ENCODE results near the gene ATG7. TPM values are rescaled to one million over a fixed set of nuclear protein-coding genes. Genes with fewer than 3 reads are reported as not detected.

The ATG7 gene
- total and polyA plus RNA-seq, 4 donors = 7.4 to 53.8 (median 15.6) TPM

DNA sequence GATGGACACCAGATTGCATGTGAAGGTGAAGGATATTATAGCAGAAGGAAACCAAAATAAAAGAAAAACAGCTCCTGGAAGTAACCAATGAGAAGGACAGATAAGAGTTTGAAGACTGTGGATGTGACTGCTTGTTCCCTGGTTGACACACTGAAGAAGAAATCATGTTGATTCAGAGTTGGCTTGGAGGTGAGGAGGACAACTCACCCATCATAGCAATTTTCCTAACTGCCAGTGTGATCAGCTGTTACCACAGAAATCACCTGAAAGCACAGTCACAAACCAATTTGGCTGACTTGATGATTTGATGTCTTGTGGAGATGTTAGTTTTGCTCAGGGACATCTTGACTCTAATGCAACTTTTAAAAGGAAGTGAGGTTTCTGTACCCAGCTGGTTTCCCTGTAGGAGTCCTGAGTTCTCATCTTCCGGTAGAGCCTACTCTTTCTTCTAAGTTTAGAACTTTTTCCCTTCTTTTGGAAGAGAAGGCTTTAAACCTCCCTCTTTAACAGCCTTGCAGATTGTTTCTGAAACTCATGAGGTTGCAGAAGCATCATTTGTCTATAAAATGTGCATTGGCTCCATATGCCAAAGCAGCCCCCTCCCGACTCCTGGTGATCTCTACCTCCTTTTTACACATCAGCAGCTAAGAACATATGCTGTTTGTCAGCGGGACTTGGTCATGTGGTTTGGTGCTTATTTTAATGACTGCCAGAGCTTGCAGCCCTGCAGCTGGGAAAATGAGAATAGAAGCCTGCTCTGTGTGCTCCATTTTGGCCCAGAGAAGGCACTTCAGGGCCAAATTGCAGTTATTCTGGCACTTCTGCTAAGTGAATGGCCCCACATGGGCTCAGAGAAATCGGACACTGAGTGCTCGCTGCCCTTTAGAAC lies 10.3 kb downstream of the ATG7 start:
- peaks cover 0 to 11% (median 8%) of the 10 kb centered on the region in 4 donors for H3K36me3 ChIP-seq (ENCODE audit: control insufficient read depth in 4 of 4, insufficient read depth in 3 of 4, low read depth in 1 of 4, low read length in 3 of 4)
- no peak overlapping the region for H3K9ac ChIP-seq (ENCODE audit: low read depth in 1 of 2, low read length in 2 of 2)
- H3K9me3 ChIP-seq (ENCODE audit: control insufficient read depth in 4 of 4, low read length in 3 of 4) = no peaks in the 10 kb centered on the region
- TF ChIP-seq NR2F2 (IDR thresholded peaks at IDR 0.05) = peak; percentile 39
- TF ChIP-seq FOXA2 (IDR thresholded peaks at IDR 0.05) = no peak
- TF ChIP-seq, protein P1, sequence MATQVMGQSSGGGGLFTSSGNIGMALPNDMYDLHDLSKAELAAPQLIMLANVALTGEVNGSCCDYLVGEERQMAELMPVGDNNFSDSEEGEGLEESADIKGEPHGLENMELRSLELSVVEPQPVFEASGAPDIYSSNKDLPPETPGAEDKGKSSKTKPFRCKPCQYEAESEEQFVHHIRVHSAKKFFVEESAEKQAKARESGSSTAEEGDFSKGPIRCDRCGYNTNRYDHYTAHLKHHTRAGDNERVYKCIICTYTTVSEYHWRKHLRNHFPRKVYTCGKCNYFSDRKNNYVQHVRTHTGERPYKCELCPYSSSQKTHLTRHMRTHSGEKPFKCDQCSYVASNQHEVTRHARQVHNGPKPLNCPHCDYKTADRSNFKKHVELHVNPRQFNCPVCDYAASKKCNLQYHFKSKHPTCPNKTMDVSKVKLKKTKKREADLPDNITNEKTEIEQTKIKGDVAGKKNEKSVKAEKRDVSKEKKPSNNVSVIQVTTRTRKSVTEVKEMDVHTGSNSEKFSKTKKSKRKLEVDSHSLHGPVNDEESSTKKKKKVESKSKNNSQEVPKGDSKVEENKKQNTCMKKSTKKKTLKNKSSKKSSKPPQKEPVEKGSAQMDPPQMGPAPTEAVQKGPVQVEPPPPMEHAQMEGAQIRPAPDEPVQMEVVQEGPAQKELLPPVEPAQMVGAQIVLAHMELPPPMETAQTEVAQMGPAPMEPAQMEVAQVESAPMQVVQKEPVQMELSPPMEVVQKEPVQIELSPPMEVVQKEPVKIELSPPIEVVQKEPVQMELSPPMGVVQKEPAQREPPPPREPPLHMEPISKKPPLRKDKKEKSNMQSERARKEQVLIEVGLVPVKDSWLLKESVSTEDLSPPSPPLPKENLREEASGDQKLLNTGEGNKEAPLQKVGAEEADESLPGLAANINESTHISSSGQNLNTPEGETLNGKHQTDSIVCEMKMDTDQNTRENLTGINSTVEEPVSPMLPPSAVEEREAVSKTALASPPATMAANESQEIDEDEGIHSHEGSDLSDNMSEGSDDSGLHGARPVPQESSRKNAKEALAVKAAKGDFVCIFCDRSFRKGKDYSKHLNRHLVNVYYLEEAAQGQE (IDR thresholded peaks at IDR 0.05) = no peak
- peak in 1 of 2 donors; percentile 22 for TF ChIP-seq RXRA (IDR thresholded peaks at IDR 0.05)
- 81% methylated on average over 5 of the region's 5 CpGs for WGBS
- H3K4me1 ChIP-seq (ENCODE audit: control insufficient read depth in 4 of 4, insufficient read depth in 4 of 4, low read length in 3 of 4) = peaks cover 0 to 2% (median 1%) of the 10 kb centered on the region in 4 donors
- H3K4me3 ChIP-seq (ENCODE audit: low read depth in 1 of 3, low read length in 3 of 3) = no peak overlapping the region
- no peak overlapping the region for H3K27ac ChIP-seq (ENCODE audit: low read depth in 1 of 2, low read length in 2 of 2)
- no peak for DNase-seq (ENCODE audit: low spot score)
- H3K27me3 ChIP-seq (ENCODE audit: control insufficient read depth in 4 of 4, insufficient read depth in 4 of 4, low read length in 3 of 4) = no peaks in the 10 kb centered on the region

DNA sequence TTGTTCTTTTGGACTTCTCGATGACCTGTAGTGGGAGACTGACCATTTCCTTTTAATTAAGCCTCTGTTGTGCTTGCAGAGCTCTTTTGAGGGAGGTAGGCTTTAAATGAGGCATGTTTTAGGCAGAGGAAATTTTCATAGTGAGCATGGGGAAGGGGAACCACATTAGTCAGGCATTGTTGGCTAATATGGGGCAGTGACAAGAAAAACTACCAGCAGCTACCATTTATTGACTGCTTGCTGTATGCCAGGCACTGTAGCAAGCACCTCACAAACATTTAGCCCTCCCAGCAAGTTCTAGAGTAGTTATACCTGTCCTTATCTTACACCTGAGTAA lies 10.9 kb downstream of the ATG7 start:
- Histone ChIP-seq H3K27me3 (ENCODE audit: control insufficient read depth in 4 of 4, insufficient read depth in 4 of 4, low read length in 3 of 4) (no peaks in the 10 kb centered on the region), H3K9me3 (ENCODE audit: control insufficient read depth in 4 of 4, low read length in 3 of 4) (no peaks in the 10 kb centered on the region), H3K4me3 (ENCODE audit: low read depth in 1 of 3, low read length in 3 of 3) (no peak overlapping the region), H3K27ac (ENCODE audit: low read depth in 1 of 2, low read length in 2 of 2) (peak overlapping the region in 1 of 2 donors; percentile 16), H3K9ac (ENCODE audit: low read depth in 1 of 2, low read length in 2 of 2) (no peak overlapping the region), H3K36me3 (ENCODE audit: control insufficient read depth in 4 of 4, insufficient read depth in 3 of 4, low read depth in 1 of 4, low read length in 3 of 4) (peaks cover 0 to 11% (median 8%) of the 10 kb centered on the region in 4 donors), H3K4me1 (ENCODE audit: control insufficient read depth in 4 of 4, insufficient read depth in 4 of 4, low read length in 3 of 4) (peaks cover 0 to 6% (median 1%) of the 10 kb centered on the region in 4 donors)
- no peak for DNase-seq (ENCODE audit: low spot score)
- 84% methylated on average over 1 of the region's 1 CpG for WGBS
- TF ChIP-seq SP1 (IDR thresholded peaks at IDR 0.05) = no peak
- no peak for TF ChIP-seq YY1 (IDR thresholded peaks at IDR 0.05)
- TF ChIP-seq, protein P2, sequence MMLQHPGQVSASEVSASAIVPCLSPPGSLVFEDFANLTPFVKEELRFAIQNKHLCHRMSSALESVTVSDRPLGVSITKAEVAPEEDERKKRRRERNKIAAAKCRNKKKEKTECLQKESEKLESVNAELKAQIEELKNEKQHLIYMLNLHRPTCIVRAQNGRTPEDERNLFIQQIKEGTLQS (IDR thresholded peaks at IDR 0.05) = no peak
- no peak for TF ChIP-seq CTCF (IDR thresholded peaks at IDR 0.05; ENCODE audit: low read depth, low read length, missing input control)
- TF ChIP-seq, protein P3, sequence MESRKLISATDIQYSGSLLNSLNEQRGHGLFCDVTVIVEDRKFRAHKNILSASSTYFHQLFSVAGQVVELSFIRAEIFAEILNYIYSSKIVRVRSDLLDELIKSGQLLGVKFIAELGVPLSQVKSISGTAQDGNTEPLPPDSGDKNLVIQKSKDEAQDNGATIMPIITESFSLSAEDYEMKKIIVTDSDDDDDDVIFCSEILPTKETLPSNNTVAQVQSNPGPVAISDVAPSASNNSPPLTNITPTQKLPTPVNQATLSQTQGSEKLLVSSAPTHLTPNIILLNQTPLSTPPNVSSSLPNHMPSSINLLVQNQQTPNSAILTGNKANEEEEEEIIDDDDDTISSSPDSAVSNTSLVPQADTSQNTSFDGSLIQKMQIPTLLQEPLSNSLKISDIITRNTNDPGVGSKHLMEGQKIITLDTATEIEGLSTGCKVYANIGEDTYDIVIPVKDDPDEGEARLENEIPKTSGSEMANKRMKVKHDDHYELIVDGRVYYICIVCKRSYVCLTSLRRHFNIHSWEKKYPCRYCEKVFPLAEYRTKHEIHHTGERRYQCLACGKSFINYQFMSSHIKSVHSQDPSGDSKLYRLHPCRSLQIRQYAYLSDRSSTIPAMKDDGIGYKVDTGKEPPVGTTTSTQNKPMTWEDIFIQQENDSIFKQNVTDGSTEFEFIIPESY (IDR thresholded peaks at IDR 0.05) = no peak
- no peak for TF ChIP-seq FOXA2 (IDR thresholded peaks at IDR 0.05)
- no peak for TF ChIP-seq HNF4A (conservative IDR thresholded peaks at IDR 0.05)
- no peak for TF ChIP-seq GABPA (IDR thresholded peaks at IDR 0.05 in 1 of 2, conservative IDR thresholded peaks at IDR 0.05 in 1 of 2)
- no peak for TF ChIP-seq RXRA (IDR thresholded peaks at IDR 0.05)
- TF ChIP-seq TAF1 (conservative IDR thresholded peaks at IDR 0.05) = no peak
- no peak for TF ChIP-seq MAX (IDR thresholded peaks at IDR 0.05)
- TF ChIP-seq RAD21 (IDR thresholded peaks at IDR 0.05) = no peak
- no peak for TF ChIP-seq NR2F2 (IDR thresholded peaks at IDR 0.05)
- TF ChIP-seq EGR1 (IDR thresholded peaks at IDR 0.05; ENCODE audit: low read depth in 2 of 2) = no peak
- TF ChIP-seq HNF4G (IDR thresholded peaks at IDR 0.05) = no peak
- TF ChIP-seq JUND (IDR thresholded peaks at IDR 0.05) = no peak
